ENCODE data around the gene CHSY1. TPM values are rescaled to one million over a fixed set of nuclear protein-coding genes. Genes with fewer than 3 reads are reported as not detected.

CHSY1 gene
- total and polyA plus RNA-seq, 10 of the 15 experiments (the other 5 are each of a cell fraction or from before 2014, with no cell fraction given) = 1.4 to 31.2 (median 10.5) TPM

DNA sequence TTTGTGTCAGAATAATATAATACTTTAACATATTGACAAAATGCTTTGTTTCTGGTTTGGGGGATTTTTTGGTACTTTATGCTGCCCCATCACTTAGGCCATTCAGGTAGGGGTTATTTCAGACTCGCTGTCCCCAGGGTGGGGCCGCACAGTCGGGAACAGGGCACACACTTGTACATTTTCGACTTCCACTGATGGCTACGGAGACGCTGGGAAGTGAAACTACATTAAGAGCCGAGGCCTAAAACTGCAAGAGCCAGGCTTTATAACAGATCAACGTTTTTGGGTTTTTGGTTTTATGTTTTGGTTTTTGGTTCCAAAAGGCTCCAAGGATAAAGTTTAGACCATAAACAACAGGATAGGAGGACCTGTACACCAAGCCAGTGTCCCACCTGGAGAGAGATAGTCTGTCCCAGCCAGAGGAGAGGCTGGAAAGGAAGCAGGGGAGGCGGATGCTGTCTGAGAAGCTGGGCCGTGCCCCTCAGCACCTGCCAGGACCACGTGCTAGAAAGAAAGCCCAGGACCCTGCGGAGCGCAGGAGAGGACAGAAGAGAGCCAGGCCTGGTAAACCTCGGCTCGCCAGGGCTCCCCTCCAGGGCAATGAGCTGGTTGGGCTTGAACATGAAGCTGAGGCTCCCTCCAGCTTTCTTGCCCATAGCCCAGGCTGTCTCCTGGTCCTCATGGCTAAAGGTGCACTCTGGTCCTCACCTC is 111.7 kb downstream of the CHSY1 start:
- RAD21 ChIA-PET (ENCODE audit: unreplicated experiment) = interaction anchor here (0.8 to 2.2 kb wide), 9 partner anchors 12 to 112 kb away, joined by 3 to 10 read pairs (median 5); partner anchors contain the start of gene CHSY1
- in situ Hi-C loops (cut with MboI) = no loop called here
- WGBS (ENCODE audit: insufficient coverage, insufficient replicate concordance, low lambda C conversion rate, missing lambda C conversion rate) = 58% methylated on average over 15 of the region's 15 CpGs

More for the DNA sequence above, 111.7 kb downstream of the CHSY1 start:
- H2AFZ ChIP-seq (ENCODE audit: control insufficient read depth, low read depth, low read length) = no peak overlapping the region; the same call in 1 of the 2 replicates
- intact Hi-C loops (cut with micrococcal nuclease; ENCODE audit: unreplicated experiment) = no loop called here
- TF ChIP-seq SPI1 (IDR thresholded peaks at IDR 0.05; ENCODE audit: borderline replicate concordance, insufficient read depth, low read depth, low read length) (peak; percentile 77), SRF (IDR thresholded peaks at IDR 0.05; ENCODE audit: low read depth in 2 of 2, low read length in 2 of 2) (no peak)
- H4K20me1 ChIP-seq (ENCODE audit: control insufficient read depth, insufficient read depth) = no peaks in the 10 kb centered on the region
- no peaks in the 10 kb centered on the region for H3K36me3 ChIP-seq (ENCODE audit: control insufficient read depth in 2 of 2, insufficient read depth in 2 of 2, low read length in 1 of 2)
- no peak overlapping the region; the same call in 1 of the 2 replicates for H3K27ac ChIP-seq (ENCODE audit: control insufficient read depth, insufficient read depth)
- ChIA-PET SMC1A (ENCODE audit: uncharacterized antibody, unreplicated experiment) (interaction anchor here (0.7 to 3.7 kb wide), 9 partner anchors 8 to 132 kb away, joined by 3 to 41 read pairs (median 3); partner anchors contain the start of gene CHSY1), CTCF (interaction anchor here (1.0 to 1.6 kb wide), 4 partner anchors 12 to 122 kb away, joined by 3 to 6 read pairs (median 4); no protein-coding TSS in a partner anchor), POLR2A (interaction anchor here (0.7 to 1.6 kb wide), 5 partner anchors 10 to 16 kb away, joined by 4 to 9 read pairs (median 5); no protein-coding TSS in a partner anchor)
- H3K4me1 ChIP-seq (ENCODE audit: control insufficient read depth, insufficient read depth, low read length) = peaks cover 53% of the 10 kb centered on the region
- BruUV-seq (replicated peaks) = no TSS peak
- H3K27me3 ChIP-seq (replicated peaks in 1 of 2; ENCODE audit: control insufficient read depth in 2 of 2, insufficient read depth in 2 of 2, low read length in 1 of 2) = no peaks in the 10 kb centered on the region
- H3K9me3 ChIP-seq (replicated peaks; ENCODE audit: control insufficient read depth, insufficient read depth, low read length) = no peaks in the 10 kb centered on the region
- ATAC-seq (0 out of 3 replicates have a peak, but pooled peaks have one; percentile 6), FAIRE-seq (no peak), DNase-seq (ENCODE audit: low read depth, low spot score) (no peak)
- H3K4me3 ChIP-seq = no peak overlapping the region
- peak overlapping the region; percentile 69 for H3K4me2 ChIP-seq (ENCODE audit: control insufficient read depth, insufficient read depth)
- H3K79me2 ChIP-seq (ENCODE audit: control insufficient read depth, insufficient read depth, low read length) = no peaks in the 10 kb centered on the region
- no peak overlapping the region; the same call in 1 of the 2 replicates for H3K9ac ChIP-seq (ENCODE audit: control insufficient read depth, insufficient read depth, low read length)

Measured in GM12878 (cell line).